H1 (cell line): ENCODE measurements around the gene TIMM29. TPM values are rescaled to one million over a fixed set of nuclear protein-coding genes. Genes with fewer than 3 reads are reported as not detected.

ENCODE experiments used
- CTCF ChIA-PET: fragments of 300-600 bp; sonication (Branson Sonifier 250); formaldehyde crosslinking; loops from one replicate; lab custom pipeline; 2021; ENCODE audit not compliant: partially characterized antibody; lab: Charles Lee
- POLR2A ChIA-PET: fragments of 300-600 bp; sonication (Branson Sonifier 250); formaldehyde crosslinking; loops from one replicate; lab custom pipeline; 2021; ENCODE audit warnings: inconsistent platforms; ENCODE audit not compliant: partially characterized antibody; lab: Charles Lee
- DNase-seq, 2 experiments: peaks; one replicate each; pipeline versions ENCODE4 v3.0.0 to v3.0.0-alpha.2; 2010 to 2022; ENCODE audit warnings: low spot score in 2 of 2, low read depth in 1 of 2, mixed read lengths in 1 of 2
- FAIRE-seq: peaks from 2 replicates; lab custom pipeline; 2011; peaks lifted over from hg19 to GRCh38; lab: Jason Lieb, UNC
- H2AFZ ChIP-seq: 2 replicates; pipeline ENCODE4 v1.8.1; 2012; ENCODE audit warnings: low read length, inconsistent platforms
- H2AK5ac ChIP-seq: 2 replicates; pipeline ENCODE4 v1.6.1; 2013; ENCODE audit warnings: low read depth, low read length
- H2BK120ac ChIP-seq: replicated peaks from 2 replicates; pipeline ENCODE3; 2013; ENCODE audit warnings: low read depth, low read length, inconsistent platforms
- H2BK12ac ChIP-seq: 2 replicates; pipeline ENCODE4 v1.6.1; 2013; ENCODE audit warnings: low read depth, low read length
- H2BK15ac ChIP-seq: 2 replicates; pipeline ENCODE4 v1.6.1; 2013; ENCODE audit warnings: low read length
- H2BK20ac ChIP-seq: 2 replicates; pipeline ENCODE4 v1.6.1; 2013; ENCODE audit warnings: low read length
- H2BK5ac ChIP-seq: 2 replicates; pipeline ENCODE4 v1.6.1; 2013; ENCODE audit warnings: low read depth, low read length
- H3K14ac ChIP-seq: 2 replicates; pipeline ENCODE4 v1.6.1; 2013; ENCODE audit warnings: inconsistent platforms; ENCODE audit not compliant: insufficient read length
- H3K18ac ChIP-seq: 2 replicates; pipeline ENCODE4 v1.6.1; 2013; ENCODE audit warnings: low read length; ENCODE audit errors: extremely low read depth
- H3K23ac ChIP-seq: 2 replicates; pipeline ENCODE4 v1.6.1; 2013; ENCODE audit warnings: inconsistent platforms; ENCODE audit not compliant: insufficient read length
- H3K23me2 ChIP-seq: 2 replicates; pipeline ENCODE4 v1.6.1; 2013; ENCODE audit warnings: low read depth, low read length
- H3K27ac ChIP-seq: 2 replicates; pipeline ENCODE4 v1.6.1; 2011; ENCODE audit warnings: low read depth, low read length, inconsistent platforms
- H3K27me3 ChIP-seq, 4 experiments: replicated peaks in 1 of 4; 1 replicate in 1 of 4; 2 replicates in 3 of 4; pipeline versions ENCODE4 v1.6.1 to v1.8.1; 2011 to 2013; ENCODE audit warnings: low read length in 3 of 4, mild to moderate bottlenecking in 3 of 4, inconsistent platforms in 2 of 4, mixed read lengths in 2 of 4, moderate library complexity in 1 of 4; ENCODE audit not compliant: control insufficient read depth in 3 of 4, insufficient read depth in 3 of 4; ENCODE audit errors: extremely low read depth in 1 of 4
- H3K36me3 ChIP-seq, 4 experiments: 2 replicates each; pipeline versions ENCODE4 v1.6.1 to v1.8.1; 2011 to 2013; ENCODE audit warnings: mild to moderate bottlenecking in 4 of 4, low read length in 3 of 4, moderate library complexity in 2 of 4, control low read depth in 1 of 4, inconsistent platforms in 1 of 4; ENCODE audit not compliant: insufficient read depth in 4 of 4, control insufficient read depth in 2 of 4
- H3K4ac ChIP-seq: replicated peaks from 2 replicates; pipeline ENCODE3; 2013; ENCODE audit warnings: low read length, low read depth, mixed read lengths, inconsistent platforms; ENCODE audit not compliant: insufficient read length
- H3K4me1 ChIP-seq, 4 experiments: replicated peaks in 1 of 4; 1 replicate in 1 of 4; 2 replicates in 3 of 4; pipeline versions ENCODE4 v1.6.1 to v1.8.1; 2011 to 2013; ENCODE audit warnings: low read length in 3 of 4, inconsistent platforms in 2 of 4, mixed read lengths in 1 of 4; ENCODE audit not compliant: insufficient read depth in 4 of 4, control insufficient read depth in 3 of 4
- H3K4me2 ChIP-seq, 2 experiments: 2 replicates each; pipeline versions ENCODE4 v1.6.1 to v1.8.1; 2011 to 2013; ENCODE audit warnings: low read depth in 2 of 2, low read length in 2 of 2, control low read depth in 1 of 2, inconsistent platforms in 1 of 2, mild to moderate bottlenecking in 1 of 2; ENCODE audit not compliant: insufficient read depth in 1 of 2
- H3K4me3 ChIP-seq, 4 experiments: fragments of 200-600, 300-600 bp in 1 of 4; sonication (generic), shearing (Covaris generic), sonication (Bioruptor Twin) in 1 of 4; 2 replicates each; pipeline versions ENCODE4 v1.5.1 to v1.8.1; 2011 to 2016; ENCODE audit warnings: low read length in 4 of 4, low read depth in 3 of 4, control low read depth in 2 of 4, inconsistent platforms in 2 of 4, mild to moderate bottlenecking in 2 of 4, mixed read lengths in 1 of 4, moderate library complexity in 1 of 4; ENCODE audit not compliant: insufficient read depth in 2 of 4; ENCODE audit errors: extremely low read depth in 1 of 4
- H3K56ac ChIP-seq: replicated peaks from 2 replicates; pipeline ENCODE3; 2013; ENCODE audit warnings: low read depth, mild to moderate bottlenecking, mixed read lengths, low read length, inconsistent platforms; ENCODE audit not compliant: insufficient read length
- H3K79me1 ChIP-seq: 2 replicates; pipeline ENCODE4 v1.6.1; 2013; ENCODE audit warnings: low read depth, low read length, control low read depth
- H3K79me2 ChIP-seq, 2 experiments: 2 replicates each; pipeline versions ENCODE4 v1.6.1 to v1.8.1; 2012 to 2013; ENCODE audit warnings: low read length in 2 of 2, mild to moderate bottlenecking in 2 of 2, inconsistent platforms in 1 of 2; ENCODE audit not compliant: insufficient read depth in 2 of 2, control insufficient read depth in 1 of 2
- H3K9ac ChIP-seq, 4 experiments: replicated peaks in 1 of 4; 1 replicate in 1 of 4; 2 replicates in 3 of 4; pipeline versions ENCODE4 v1.6.1 to v1.8.1; 2011 to 2013; ENCODE audit warnings: low read depth in 3 of 4, low read length in 3 of 4, control low read depth in 2 of 4, mild to moderate bottlenecking in 2 of 4, moderate library complexity in 2 of 4, inconsistent platforms in 1 of 4; ENCODE audit errors: extremely low read depth in 1 of 4
- H3K9me3 ChIP-seq, 2 experiments: 2 replicates each; pipeline versions ENCODE4 v1.6.1 to v1.8.1; 2012 to 2013; ENCODE audit warnings: mild to moderate bottlenecking in 2 of 2, moderate library complexity in 2 of 2, control low read depth in 1 of 2, inconsistent platforms in 1 of 2, low read depth in 1 of 2, low read length in 1 of 2, mixed read lengths in 1 of 2; ENCODE audit not compliant: insufficient read depth in 2 of 2
- H4K20me1 ChIP-seq, 2 experiments: replicated peaks in 1 of 2; 2 replicates each; pipeline versions ENCODE3 to v1.8.1; 2011 to 2013; ENCODE audit warnings: inconsistent platforms in 2 of 2, low read length in 2 of 2, mild to moderate bottlenecking in 1 of 2; ENCODE audit not compliant: insufficient read depth in 2 of 2, control insufficient read depth in 1 of 2
- H4K5ac ChIP-seq: 2 replicates; pipeline ENCODE4 v1.6.1; 2013; ENCODE audit warnings: low read length, low read depth, mixed read lengths, inconsistent platforms; ENCODE audit not compliant: insufficient read length
- H4K8ac ChIP-seq: 2 replicates; pipeline ENCODE4 v1.8.0; 2013; ENCODE audit warnings: mild to moderate bottlenecking, moderate library complexity, low read length, inconsistent platforms; ENCODE audit not compliant: insufficient read depth; ENCODE audit errors: extremely low read depth
- H4K91ac ChIP-seq: replicated peaks from 2 replicates; pipeline ENCODE3; 2013; ENCODE audit warnings: low read length, mixed read lengths, inconsistent platforms; ENCODE audit not compliant: insufficient read length
- BRCA1 ChIP-seq: IDR thresholded peaks from 2 replicates; pipeline ENCODE4 v1.6.1; 2012; ENCODE audit warnings: low read depth, low read length, improper control_type of control experiment
- KDM4A ChIP-seq: IDR thresholded peaks from one replicate; pipeline ENCODE4 v1.7.1; 2012; ENCODE audit warnings: low read depth, mild to moderate bottlenecking, moderate library complexity, low read length, inconsistent platforms; ENCODE audit not compliant: severe bottlenecking
- WGBS, 2 experiments: shearing (Covaris generic) in 1 of 2; methylation state at CpG; one replicate each; pipeline versions ENCODE4 v1.1.6 to v1.1.7; 2013 to 2015; ENCODE audit warnings: low lambda C conversion rate in 2 of 2, mixed read lengths in 2 of 2, inconsistent platforms in 1 of 2, low coverage in 1 of 2, missing lambda C conversion rate in 1 of 2; ENCODE audit not compliant: insufficient replicate concordance in 2 of 2, insufficient coverage in 1 of 2, insufficient read length in 1 of 2; ENCODE audit errors: extremely low coverage in 1 of 2, missing lambda C conversion rate in 1 of 2; 5-methylcytosine and 5-hydroxymethylcytosine counted together
- polyA plus RNA-seq, 7 experiments: library from polyadenylated mRNA; depleted of rRNA in 3 of 7; stranded (reverse) in 5 of 7; unstranded in 2 of 7; fragments of >200 nt in 5 of 7; fragments of 200-250 nt in 2 of 7; gene quantifications; 1 replicate in 5 of 7; 2 replicates in 1 of 7; 4 replicates in 1 of 7; pipeline versions ENCODE4 v1.2.1 to v1.2.3, GENCODE V29; 2011 to 2013; ENCODE audit warnings: missing spikeins in 2 of 7, mixed read lengths in 2 of 7
- total RNA-seq: library from RNA; stranded (reverse); fragmentation: NEBNext Ultra II Directional; extraction: Animal tissue kit (Norgen Biotek cat#: 25700); gene quantifications from 2 replicates; pipeline ENCODE4 v1.2.1, GENCODE V29; 2021

The TIMM29 gene
- total and polyA plus RNA-seq, 2 of the 8 experiments (the other 6 are each of a cell fraction or from before 2014, with no cell fraction given) = 15.9 to 24.0 TPM

GRCh38 chr19:10907925-10908324, 20.7 kb upstream of the TIMM29 start:
- TF ChIP-seq BRCA1 (no peak), KDM4A (no peak)
- no peak overlapping the region; a peak in 1 of 7 replicates for H3K9ac ChIP-seq
- H3K27me3 ChIP-seq = no peaks in the 10 kb centered on the region
- H3K56ac ChIP-seq = no peak overlapping the region
- H3K4me3 ChIP-seq = no peak overlapping the region
- CTCF ChIA-PET = interaction anchor here (0.6 to 1.7 kb wide), 3 partner anchors 11 to 434 kb away, joined by 3 to 5 read pairs (median 3); no protein-coding TSS in a partner anchor
- H4K91ac ChIP-seq = no peak overlapping the region
- H4K5ac ChIP-seq = no peak overlapping the region
- peaks cover 4 to 15% of the 10 kb centered on the region in 2 experiments for H4K20me1 ChIP-seq
- no peaks in the 10 kb centered on the region for H3K23me2 ChIP-seq
- H3K4me1 ChIP-seq = no peaks in the 10 kb centered on the region
- no peak overlapping the region for H3K14ac ChIP-seq
- peaks cover 11% of the 10 kb centered on the region for H3K79me1 ChIP-seq
- no peak for FAIRE-seq
- no peak overlapping the region for H3K4ac ChIP-seq
- H3K9me3 ChIP-seq = no peaks in the 10 kb centered on the region
- no peak overlapping the region for H3K23ac ChIP-seq
- H2BK120ac ChIP-seq = no peak overlapping the region
- H3K79me2 ChIP-seq = peaks cover 0 to 14% of the 10 kb centered on the region in 2 experiments; a peak in 2 of 4 replicates
- H2BK20ac ChIP-seq = no peak overlapping the region
- 93% methylated on average over 14 of the region's 14 CpGs; no CpG with 5 or more reads in 1 of the 2 experiments for WGBS, 2 experiments
- POLR2A ChIA-PET = no interaction called here
- no peak overlapping the region for H2AFZ ChIP-seq
- no peak overlapping the region for H2BK5ac ChIP-seq
- H3K4me2 ChIP-seq = no peak overlapping the region
- H3K36me3 ChIP-seq = peaks cover 16 to 32% (median 25%) of the 10 kb centered on the region in 4 experiments
- no peak overlapping the region for H2AK5ac ChIP-seq
- no peak overlapping the region for H3K27ac ChIP-seq
- H3K18ac ChIP-seq = no peak overlapping the region
- H2BK12ac ChIP-seq = no peak overlapping the region
- H2BK15ac ChIP-seq = no peak overlapping the region
- H4K8ac ChIP-seq = no peak overlapping the region
- DNase-seq = no peak
